RWPE1 (cell line): ENCODE results near the gene R3HDM4.
"Not testable (repeated sequence)": the region's sequence is repeated elsewhere in the genome, so short reads cannot be mapped to it uniquely, and the experiment has no call there.

Experiments
- CTCF ChIA-PET: fragments of 350-600 bp; sonication (Branson Sonifier 250); formaldehyde crosslinking; extraction: SDS; loops from one replicate; lab custom pipeline; 2021; lab: Yijun Ruan, JAX
- POLR2A ChIA-PET: fragments of 400-600 bp; formaldehyde crosslinking; extraction: SDS; loops from one replicate; lab custom pipeline; 2020; ENCODE audit warnings: antibody characterized with exemption; ENCODE audit not compliant: low non-redundant PET; lab: Yijun Ruan, JAX
- DNase-seq: peaks from one replicate; pipeline ENCODE4 v3.0.0; 2012; ENCODE audit warnings: low spot score
- H3K27ac ChIP-seq: fragments of 450-650 bp; 2 replicates; pipeline ENCODE4 v1.5.1; 2017
- CTCF ChIP-seq: fragments of 450-650 bp; conservative IDR thresholded peaks from 2 replicates; pipeline ENCODE4 v1.5.1; 2017; ENCODE audit warnings: low read depth, mild to moderate bottlenecking

The R3HDM4 gene

GRCh38 chr19:850221-850978, 62.6 kb downstream of the R3HDM4 start:
- DNase-seq: peak; percentile 49
- H3K27ac ChIP-seq: peak overlapping the region; percentile 95
- no peak for TF ChIP-seq CTCF
- POLR2A ChIA-PET: no interaction called here
- CTCF ChIA-PET: interaction anchor here (0.5 kb wide), 1 partner anchor 80 kb away, joined by 3 read pairs; no protein-coding TSS in a partner anchor

GRCh38 chr19:849195-849594, 63.8 kb downstream of the R3HDM4 start:
- POLR2A ChIA-PET: interaction anchor here (0.8 kb wide), 1 partner anchor 77 kb away, joined by 6 read pairs; no protein-coding TSS in a partner anchor
- peak overlapping the region; percentile 95; the same call in 1 of the 2 replicates for H3K27ac ChIP-seq
- CTCF ChIA-PET: interaction anchor here (0.5 to 1.4 kb wide), 2 partner anchors 7 to 54 kb away, joined by 3 to 5 read pairs; no protein-coding TSS in a partner anchor

GRCh38 chr19:848386-848921, 64.6 kb downstream of the R3HDM4 start:
- H3K27ac ChIP-seq: peak overlapping the region; percentile 95; the same call in 1 of the 2 replicates
- CTCF ChIA-PET: interaction anchor here (0.5 to 1.4 kb wide), 2 partner anchors 8 to 55 kb away, joined by 3 to 5 read pairs; no protein-coding TSS in a partner anchor
- no peak for DNase-seq
- POLR2A ChIA-PET: no interaction called here
- no peak for TF ChIP-seq CTCF

More at GRCh38 chr19:849195-849594, 63.8 kb downstream of the R3HDM4 start:
- not testable (repeated sequence) for DNase-seq
